A549 (cell line): Measurements from ENCODE around the gene PUDP.

Experiments used
- BHLHE40 ChIP-seq: IDR thresholded peaks from 2 replicates; pipeline ENCODE4 v1.6.1; 2012; ENCODE audit warnings: low read depth, low read length, inconsistent platforms
- CTCF ChIP-seq: fragments of >200 bp; sonication (Bioruptor Twin); formaldehyde crosslinking; IDR thresholded peaks from 3 replicates; pipeline ENCODE4 v1.5.1; 2016
- FOSL2 ChIP-seq, 2 experiments: fragments of 450-650 bp in 1 of 2; fragments of >200 bp in 1 of 2; sonication (Bioruptor Twin) in 1 of 2; formaldehyde crosslinking; IDR thresholded peaks; 2 replicates each; pipeline versions ENCODE4 v1.5.0 to v1.6.1; 2016 to 2020; ENCODE audit warnings: mild to moderate bottlenecking in 1 of 2, moderate library complexity in 1 of 2
- POLR2A ChIP-seq: IDR thresholded peaks from 2 replicates; pipeline ENCODE4 v1.6.1; 2012; ENCODE audit warnings: mild to moderate bottlenecking, low read length
- POLR2AphosphoS2 ChIP-seq: conservative IDR thresholded peaks from 2 replicates; pipeline ENCODE4 v1.6.1; 2012; ENCODE audit warnings: low read length, improper control_type of control experiment, inconsistent platforms
- RARB ChIP-seq: fragments of 250-450 bp; sonication (Bioruptor Pico); IDR thresholded peaks from 2 replicates; pipeline ENCODE4 v1.8.0; 2021; ENCODE audit warnings: mild to moderate bottlenecking, moderate library complexity
- REST ChIP-seq: fragments of 200-600 bp; sonication (generic); IDR thresholded peaks from 2 replicates; pipeline ENCODE4 v1.6.1; 2016; ENCODE audit warnings: antibody characterized with exemption, mild to moderate bottlenecking, moderate library complexity

GRCh38 chrX:7084841-7085240 is 63.1 kb downstream of the PUDP start:
- TF ChIP-seq RARB (no peak), FOSL2 (IDR thresholded peaks at IDR 0.05) (no peak), FOSL2 (CRISPR knock-in tag; IDR thresholded peaks at IDR 0.05) (no peak), POLR2A (no peak), CTCF (no peak), BHLHE40 (no peak), REST (no peak), POLR2AphosphoS2 (no peak)
